Left lung (tissue), 10 donors: Measurements from ENCODE around the gene CD48. TPM values are rescaled to one million over a fixed set of nuclear protein-coding genes. Genes with fewer than 3 reads are reported as not detected.
"Not testable (repeated sequence)": the region's sequence is repeated elsewhere in the genome, so short reads cannot be mapped to it uniquely, and the experiment has no call there.

ENCODE experiments used
- ATAC-seq: fragments of 200-7000 bp; cut with Tn5 transposase; one replicate; pipeline ENCODE4 v1.9.1; 2020; ENCODE audit warnings: moderate library complexity
- DNase-seq, 4 donors: peaks; one replicate each; pipeline ENCODE4 v3.0.0-alpha.2; 2013 to 2020
- H3K27ac ChIP-seq, 2 donors: fragments of 200-600 bp; sonication (generic) in 1 of 2; one replicate each; pipeline versions ENCODE4 v1.5.0 to v1.8.0; 2020 to 2021
- H3K27me3 ChIP-seq, 2 donors: fragments of 200-600 bp; sonication (generic) in 1 of 2; one replicate each; pipeline versions ENCODE4 v1.5.0 to v1.8.0; 2020 to 2021
- H3K36me3 ChIP-seq, 2 donors: fragments of 200-600 bp; sonication (generic) in 1 of 2; one replicate each; pipeline versions ENCODE4 v1.5.0 to v1.8.0; 2020 to 2021
- H3K4me1 ChIP-seq, 2 donors: fragments of 200-600 bp; one replicate each; pipeline ENCODE4 v1.8.0; 2021
- H3K4me3 ChIP-seq, 2 donors: fragments of 200-600 bp; sonication (generic) in 1 of 2; one replicate each; pipeline versions ENCODE4 v1.5.0 to v1.8.0; 2020 to 2021; ENCODE audit warnings: mild to moderate bottlenecking in 1 of 2
- H3K9me3 ChIP-seq, 2 donors: fragments of 200-600 bp; sonication (generic) in 1 of 2; one replicate each; pipeline versions ENCODE4 v1.5.0 to v1.8.0; 2020 to 2021
- CTCF ChIP-seq, 2 donors: fragments of 200-600 bp; sonication (generic) in 1 of 2; IDR thresholded peaks; one replicate each; pipeline versions ENCODE4 v1.5.0 to v1.8.0; 2021; ENCODE audit warnings: antibody characterized with exemption in 2 of 2
- intact Hi-C, 2 donors: fragments of 100-400 bp; cut with DNase I; formaldehyde crosslinking; loops; one replicate each; pipeline versions ENCODE4 v1.11.2 to v1.14.2; 2022
- polyA plus RNA-seq, 6 donors: library from polyadenylated mRNA; unstranded; fragments of 120-200 nt; gene quantifications; one replicate each; pipeline ENCODE4 v1.2.1, GENCODE V29; 2013; ENCODE audit not compliant: insufficient read length in 6 of 6
- total RNA-seq, 2 donors: library from RNA; stranded (reverse); fragmentation: NEBNext Ultra II Directional; extraction: Animal tissue kit (Norgen Biotek cat#: 25700); gene quantifications; one replicate each; pipeline ENCODE4 v1.2.1, GENCODE V29; 2021
- donor health status: DM: no; HTN: yes; CAD: no.
- donor health status: DM: no; HTN: no; CAD: no.

Gene CD48
- total and polyA plus RNA-seq, 8 donors: 5.8 to 35.5 (median 7.5) TPM

- Histone ChIP-seq H3K36me3 (no peaks in the 10 kb centered on the region), H3K27ac (peak within 1 kb of the TSS in 1 of 2 donors; percentile 57), H3K4me1 (peaks cover 0 to 51% of the 10 kb centered on the region in 2 donors), H3K9me3 (peaks cover 0 to 12% of the 10 kb centered on the region in 2 donors), H3K4me3 (peak within 1 kb of the TSS in 1 of 2 donors; percentile 43), H3K27me3 (no peaks in the 10 kb centered on the region)
- DNase-seq (peak in 1 of 4 donors; percentile 42), ATAC-seq (peak; percentile 84)
- intact Hi-C loops: no loop called here
- TF ChIP-seq CTCF (IDR thresholded peaks at IDR 0.05): no peak
Observed at GRCh38 chr1:160739098-160739511, 27.5 kb upstream of the CD48 start, which contains the start of gene SLAMF7. Gene SLAMF7, plus strand, starts transcription at chr1:160739247. Its CDS starts 55 bp downstream, at chr1:160739302.

GRCh38 chr1:160738271-160738670 lies 26.6 kb upstream of the CD48 start:
- Histone ChIP-seq H3K27ac (peak overlapping the region in 1 of 2 donors; percentile 57), H3K4me1 (peaks cover 0 to 43% of the 10 kb centered on the region in 2 donors), H3K4me3 (no peak overlapping the region), H3K27me3 (no peaks in the 10 kb centered on the region), H3K9me3 (peaks cover 0 to 12% of the 10 kb centered on the region in 2 donors), H3K36me3 (no peaks in the 10 kb centered on the region)
- DNase-seq: no peak
- intact Hi-C loops: no loop called here
- no peak for ATAC-seq
- TF ChIP-seq CTCF (IDR thresholded peaks at IDR 0.05): no peak

- Histone ChIP-seq H3K4me3 (no peak overlapping the region), H3K27ac (no peak overlapping the region), H3K27me3 (no peaks in the 10 kb centered on the region), H3K9me3 (peaks cover 0 to 12% of the 10 kb centered on the region in 2 donors), H3K4me1 (peaks cover 0 to 18% of the 10 kb centered on the region in 2 donors), H3K36me3 (no peaks in the 10 kb centered on the region)
- DNase-seq (no peak), ATAC-seq (no peak)
- TF ChIP-seq CTCF (IDR thresholded peaks at IDR 0.05): no peak
- intact Hi-C loops: no loop called here
Observed at GRCh38 chr1:160734301-160734700, 22.7 kb upstream of the CD48 start.

- DNase-seq: no peak
- H3K27me3 ChIP-seq: no peaks in the 10 kb centered on the region
- ATAC-seq: no peak
- H3K36me3 ChIP-seq: no peaks in the 10 kb centered on the region
- intact Hi-C loops: no loop called here
- no peak overlapping the region for H3K27ac ChIP-seq
- H3K4me3 ChIP-seq: no peak overlapping the region
- no peak for TF ChIP-seq CTCF (IDR thresholded peaks at IDR 0.05)
- H3K4me1 ChIP-seq: peaks cover 0 to 17% of the 10 kb centered on the region in 2 donors
- H3K9me3 ChIP-seq: peaks cover 0 to 12% of the 10 kb centered on the region in 2 donors
Observed at GRCh38 chr1:160733898-160734297, 22.3 kb upstream of the CD48 start.

- DNase-seq (no peak), ATAC-seq (no peak)
- TF ChIP-seq CTCF (IDR thresholded peaks at IDR 0.05): no peak
- intact Hi-C loops: no loop called here
- no peak overlapping the region for H3K4me3 ChIP-seq
- peaks cover 0 to 15% of the 10 kb centered on the region in 2 donors for H3K4me1 ChIP-seq
- no peaks in the 10 kb centered on the region for H3K27me3 ChIP-seq
- no peaks in the 10 kb centered on the region for H3K36me3 ChIP-seq
- H3K27ac ChIP-seq: peak overlapping the region in 1 of 2 donors; percentile 18
- peaks cover 0 to 7% of the 10 kb centered on the region in 2 donors for H3K9me3 ChIP-seq
Observed at GRCh38 chr1:160731990-160732389, 20.4 kb upstream of the CD48 start.

- H3K4me3 ChIP-seq, H3K9me3 ChIP-seq, H3K36me3 ChIP-seq, ATAC-seq, H3K27me3 ChIP-seq, DNase-seq, intact Hi-C loops: not testable (repeated sequence)
- peak overlapping the region in 1 of 2 donors; percentile 18 for H3K27ac ChIP-seq
- H3K4me1 ChIP-seq: peaks cover 0 to 19% of the 10 kb centered on the region in 2 donors
Observed at GRCh38 chr1:160731564-160731963, 19.9 kb upstream of the CD48 start.
